ENCODE data around the gene EML1. TPM values are rescaled to one million over a fixed set of nuclear protein-coding genes. Genes with fewer than 3 reads are reported as not detected.

Gene EML1
- polyA plus RNA-seq, 1 donor from 2014 or later: 21.7 TPM

DNA sequence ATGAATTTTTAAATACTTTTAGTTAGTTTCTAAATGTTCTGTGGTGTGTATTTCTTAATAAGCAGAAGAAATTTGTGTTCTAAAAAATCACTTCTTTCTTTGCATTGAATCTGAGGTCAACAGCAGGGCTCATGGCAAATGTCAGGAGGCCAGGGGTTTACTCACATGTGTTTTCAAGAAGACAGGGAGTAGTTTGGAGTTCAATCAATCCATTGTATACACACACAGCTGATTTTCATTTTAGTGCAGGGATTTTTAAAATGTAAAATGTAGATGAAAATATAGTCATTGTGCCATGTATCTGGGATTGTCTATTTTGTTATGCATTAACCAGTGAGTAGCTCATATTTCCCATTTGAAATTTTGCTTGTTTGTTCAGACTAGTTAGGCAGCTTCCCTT is 62.1 kb downstream of the EML1 start:
- Histone ChIP-seq H2AFZ (ENCODE audit: low read depth, low read length) (no peak overlapping the region), H3K4me2 (ENCODE audit: low read length) (no peak overlapping the region), H3K36me3 (ENCODE audit: insufficient read depth, low read length) (no peaks in the 10 kb centered on the region), H3F3A (ENCODE audit: insufficient read depth, low read length, poor library complexity, severe bottlenecking) (no peaks in the 10 kb centered on the region), H3K9me2 (ENCODE audit: insufficient read depth, low read length) (no peaks in the 10 kb centered on the region), H4K20me1 (ENCODE audit: insufficient read depth) (no peaks in the 10 kb centered on the region), H3K9ac (ENCODE audit: low read length) (no peak overlapping the region), H3K27me3 (ENCODE audit: insufficient read depth, low read depth, low read length) (no peaks in the 10 kb centered on the region), H3K27ac (ENCODE audit: low read length) (no peak overlapping the region), H3K79me2 (replicated peaks; ENCODE audit: insufficient read depth, low read length) (no peaks in the 10 kb centered on the region), H3K9me3 (ENCODE audit: low read length) (no peaks in the 10 kb centered on the region), H3K4me3 (ENCODE audit: low read length) (no peak overlapping the region)
- TF ChIP-seq, protein P1, sequence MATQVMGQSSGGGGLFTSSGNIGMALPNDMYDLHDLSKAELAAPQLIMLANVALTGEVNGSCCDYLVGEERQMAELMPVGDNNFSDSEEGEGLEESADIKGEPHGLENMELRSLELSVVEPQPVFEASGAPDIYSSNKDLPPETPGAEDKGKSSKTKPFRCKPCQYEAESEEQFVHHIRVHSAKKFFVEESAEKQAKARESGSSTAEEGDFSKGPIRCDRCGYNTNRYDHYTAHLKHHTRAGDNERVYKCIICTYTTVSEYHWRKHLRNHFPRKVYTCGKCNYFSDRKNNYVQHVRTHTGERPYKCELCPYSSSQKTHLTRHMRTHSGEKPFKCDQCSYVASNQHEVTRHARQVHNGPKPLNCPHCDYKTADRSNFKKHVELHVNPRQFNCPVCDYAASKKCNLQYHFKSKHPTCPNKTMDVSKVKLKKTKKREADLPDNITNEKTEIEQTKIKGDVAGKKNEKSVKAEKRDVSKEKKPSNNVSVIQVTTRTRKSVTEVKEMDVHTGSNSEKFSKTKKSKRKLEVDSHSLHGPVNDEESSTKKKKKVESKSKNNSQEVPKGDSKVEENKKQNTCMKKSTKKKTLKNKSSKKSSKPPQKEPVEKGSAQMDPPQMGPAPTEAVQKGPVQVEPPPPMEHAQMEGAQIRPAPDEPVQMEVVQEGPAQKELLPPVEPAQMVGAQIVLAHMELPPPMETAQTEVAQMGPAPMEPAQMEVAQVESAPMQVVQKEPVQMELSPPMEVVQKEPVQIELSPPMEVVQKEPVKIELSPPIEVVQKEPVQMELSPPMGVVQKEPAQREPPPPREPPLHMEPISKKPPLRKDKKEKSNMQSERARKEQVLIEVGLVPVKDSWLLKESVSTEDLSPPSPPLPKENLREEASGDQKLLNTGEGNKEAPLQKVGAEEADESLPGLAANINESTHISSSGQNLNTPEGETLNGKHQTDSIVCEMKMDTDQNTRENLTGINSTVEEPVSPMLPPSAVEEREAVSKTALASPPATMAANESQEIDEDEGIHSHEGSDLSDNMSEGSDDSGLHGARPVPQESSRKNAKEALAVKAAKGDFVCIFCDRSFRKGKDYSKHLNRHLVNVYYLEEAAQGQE (IDR thresholded peaks at IDR 0.05; ENCODE audit: borderline replicate concordance): no peak
- TF ChIP-seq TAF1 (IDR thresholded peaks at IDR 0.05; ENCODE audit: low read depth) (no peak), EZH2 (IDR thresholded peaks at IDR 0.05; ENCODE audit: borderline replicate concordance, insufficient read depth, low read length, poor library complexity, severe bottlenecking) (no peak), EP300 (conservative IDR thresholded peaks at IDR 0.05; ENCODE audit: poor library complexity, severe bottlenecking) (no peak), POLR2AphosphoS5 (IDR thresholded peaks at IDR 0.05) (no peak), SMC3 (conservative IDR thresholded peaks at IDR 0.05; ENCODE audit: poor library complexity) (no peak), MXI1 (conservative IDR thresholded peaks at IDR 0.05; ENCODE audit: poor library complexity, severe bottlenecking) (no peak), RAD21 (conservative IDR thresholded peaks at IDR 0.05) (no peak)
- TF ChIP-seq, protein P2, sequence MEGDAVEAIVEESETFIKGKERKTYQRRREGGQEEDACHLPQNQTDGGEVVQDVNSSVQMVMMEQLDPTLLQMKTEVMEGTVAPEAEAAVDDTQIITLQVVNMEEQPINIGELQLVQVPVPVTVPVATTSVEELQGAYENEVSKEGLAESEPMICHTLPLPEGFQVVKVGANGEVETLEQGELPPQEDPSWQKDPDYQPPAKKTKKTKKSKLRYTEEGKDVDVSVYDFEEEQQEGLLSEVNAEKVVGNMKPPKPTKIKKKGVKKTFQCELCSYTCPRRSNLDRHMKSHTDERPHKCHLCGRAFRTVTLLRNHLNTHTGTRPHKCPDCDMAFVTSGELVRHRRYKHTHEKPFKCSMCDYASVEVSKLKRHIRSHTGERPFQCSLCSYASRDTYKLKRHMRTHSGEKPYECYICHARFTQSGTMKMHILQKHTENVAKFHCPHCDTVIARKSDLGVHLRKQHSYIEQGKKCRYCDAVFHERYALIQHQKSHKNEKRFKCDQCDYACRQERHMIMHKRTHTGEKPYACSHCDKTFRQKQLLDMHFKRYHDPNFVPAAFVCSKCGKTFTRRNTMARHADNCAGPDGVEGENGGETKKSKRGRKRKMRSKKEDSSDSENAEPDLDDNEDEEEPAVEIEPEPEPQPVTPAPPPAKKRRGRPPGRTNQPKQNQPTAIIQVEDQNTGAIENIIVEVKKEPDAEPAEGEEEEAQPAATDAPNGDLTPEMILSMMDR (IDR thresholded peaks at IDR 0.05; ENCODE audit: poor library complexity, severe bottlenecking): no peak

DNA sequence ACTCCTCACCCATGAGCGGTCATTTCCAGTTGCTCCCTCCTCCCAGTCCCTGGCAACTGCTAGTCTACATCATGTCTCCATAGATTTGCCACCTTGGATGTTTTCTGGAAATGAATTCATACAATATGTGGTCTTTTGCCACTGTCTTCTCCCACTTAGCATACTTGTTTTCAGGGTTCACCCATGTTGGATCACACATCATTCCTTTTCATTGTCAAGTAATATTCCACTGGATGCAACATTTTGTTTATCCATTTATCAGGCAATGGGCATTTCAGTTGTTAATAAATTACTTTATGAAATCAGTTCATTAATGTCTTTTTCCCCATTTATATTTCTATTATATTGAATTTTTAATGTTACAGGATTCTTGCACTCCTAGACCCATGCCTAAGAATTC is 64.3 kb downstream of the EML1 start:
- no peaks in the 10 kb centered on the region for H3K9me3 ChIP-seq (ENCODE audit: low read length)
- no peaks in the 10 kb centered on the region for H3F3A ChIP-seq (ENCODE audit: insufficient read depth, low read length, poor library complexity, severe bottlenecking)
- no peaks in the 10 kb centered on the region for H4K20me1 ChIP-seq (ENCODE audit: insufficient read depth)
- no peaks in the 10 kb centered on the region for H3K79me2 ChIP-seq (replicated peaks; ENCODE audit: insufficient read depth, low read length)
- H3K4me3 ChIP-seq (ENCODE audit: low read length): no peak overlapping the region
- no peaks in the 10 kb centered on the region for H3K9me2 ChIP-seq (ENCODE audit: insufficient read depth, low read length)
- no peak overlapping the region for H2AFZ ChIP-seq (ENCODE audit: low read depth, low read length)
- TF ChIP-seq, protein P1 (IDR thresholded peaks at IDR 0.05; ENCODE audit: borderline replicate concordance): no peak
- H3K27me3 ChIP-seq (ENCODE audit: insufficient read depth, low read depth, low read length): no peaks in the 10 kb centered on the region
- no peak overlapping the region for H3K27ac ChIP-seq (ENCODE audit: low read length)
- no peak overlapping the region for H3K4me2 ChIP-seq (ENCODE audit: low read length)
- H3K36me3 ChIP-seq (ENCODE audit: insufficient read depth, low read length): no peaks in the 10 kb centered on the region
- H3K9ac ChIP-seq (ENCODE audit: low read length): no peak overlapping the region

Measured in neural cell (in vitro differentiated cells).